Activated CD4-positive, alpha-beta T cell treated with anti-CD3 and anti-CD28 coated beads for 1 hour (primary cell): ENCODE data around the gene SIT1.
"Not testable (repeated sequence)": the region's sequence is repeated elsewhere in the genome, so short reads cannot be mapped to it uniquely, and the experiment has no call there.

Experiments used
- DNase-seq: peaks from one replicate; pipeline ENCODE4 v3.0.0-alpha.2; 2020

The SIT1 gene

GRCh38 chr9:35635730-35636129, 15.0 kb downstream of the SIT1 start:
- no peak for DNase-seq

- no peak for DNase-seq
Observed at GRCh38 chr9:35629597-35629996, 21.1 kb downstream of the SIT1 start.

- no peak for DNase-seq
Observed at GRCh38 chr9:35628389-35628991, 22.2 kb downstream of the SIT1 start.

GRCh38 chr9:35627575-35627974, 23.2 kb downstream of the SIT1 start:
- DNase-seq: no peak

GRCh38 chr9:35619800-35620158, 31.0 kb downstream of the SIT1 start:
- DNase-seq: no peak

GRCh38 chr9:35618854-35619799, 31.6 kb downstream of the SIT1 start:
- DNase-seq: no peak

GRCh38 chr9:35618325-35618727, 32.4 kb downstream of the SIT1 start, which contains the start of gene CD72:
CD72 (minus strand) TSS chr9:35618413; CDS start chr9:35618303, 110 bp downstream.
- DNase-seq: no peak

GRCh38 chr9:35617548-35617947, 33.2 kb downstream of the SIT1 start:
- DNase-seq: no peak

GRCh38 chr9:35616681-35617459, 33.9 kb downstream of the SIT1 start:
- peak; percentile 34 for DNase-seq

GRCh38 chr9:35615981-35616680, 34.6 kb downstream of the SIT1 start:
- no peak for DNase-seq

GRCh38 chr9:35612843-35613242, 37.9 kb downstream of the SIT1 start:
- DNase-seq: no peak

- not testable (repeated sequence) for DNase-seq
Observed at GRCh38 chr9:35612066-35612465, 38.7 kb downstream of the SIT1 start.

- DNase-seq: peak; percentile 37
Observed at GRCh38 chr9:35611230-35611797, 39.4 kb downstream of the SIT1 start.

GRCh38 chr9:35609820-35610163, 40.9 kb downstream of the SIT1 start:
- no peak for DNase-seq

- no peak for DNase-seq
Observed at GRCh38 chr9:35609001-35609819, 41.5 kb downstream of the SIT1 start.

- no peak for DNase-seq
Observed at GRCh38 chr9:35608221-35608620, 42.5 kb downstream of the SIT1 start.

GRCh38 chr9:35606726-35607125, 44.0 kb downstream of the SIT1 start:
- no peak for DNase-seq

GRCh38 chr9:35606138-35606504, 44.6 kb downstream of the SIT1 start:
- no peak for DNase-seq

- no peak for DNase-seq
Observed at GRCh38 chr9:35605351-35606137, 45.2 kb downstream of the SIT1 start.

GRCh38 chr9:35604578-35605350, 46.0 kb downstream of the SIT1 start, which contains the start of gene TESK1:
TESK1 (plus strand) TSS chr9:35605262; CDS start chr9:35605620, 358 bp downstream.
- peak; percentile 73 for DNase-seq
